Duodenal mucosa (tissue), 2 donors: ENCODE measurements around the gene CRAT.
"Not testable (repeated sequence)": the region's sequence is repeated elsewhere in the genome, so short reads cannot be mapped to it uniquely, and the experiment has no call there.

Experiments used
- H3K27ac ChIP-seq: one replicate; pipeline ENCODE4 v1.7.0; 2013; ENCODE audit warnings: low read depth, low read length
- H3K27me3 ChIP-seq, 2 donors: one replicate each; pipeline ENCODE4 v1.7.0; 2013; ENCODE audit warnings: low read length in 2 of 2, control low read depth in 1 of 2; ENCODE audit not compliant: insufficient read depth in 2 of 2, control insufficient read depth in 1 of 2
- H3K36me3 ChIP-seq, 2 donors: one replicate each; pipeline ENCODE4 v1.7.0; 2013; ENCODE audit warnings: low read length in 2 of 2, control low read depth in 1 of 2; ENCODE audit not compliant: insufficient read depth in 2 of 2, control insufficient read depth in 1 of 2
- H3K4me1 ChIP-seq, 2 donors: one replicate each; pipeline ENCODE4 v1.7.0; 2013; ENCODE audit warnings: low read length in 2 of 2, control low read depth in 1 of 2; ENCODE audit not compliant: insufficient read depth in 2 of 2, control insufficient read depth in 1 of 2
- H3K4me3 ChIP-seq, 2 donors: one replicate each; pipeline ENCODE4 v1.7.0; 2013; ENCODE audit warnings: low read length in 2 of 2, low read depth in 1 of 2
- H3K9ac ChIP-seq, 2 donors: one replicate each; pipeline ENCODE4 v1.7.0; 2013; ENCODE audit warnings: low read length in 2 of 2, low read depth in 1 of 2
- H3K9me3 ChIP-seq, 2 donors: one replicate each; pipeline ENCODE4 v1.7.0; 2013; ENCODE audit warnings: low read length in 2 of 2, control low read depth in 1 of 2; ENCODE audit not compliant: control insufficient read depth in 1 of 2

CRAT gene

GRCh38 chr9:129138476-129139232, 28.1 kb upstream of the CRAT start:
- H3K27me3 ChIP-seq = no peaks in the 10 kb centered on the region
- no peak overlapping the region for H3K4me3 ChIP-seq
- peak overlapping the region; percentile 30 to 34 for H3K9ac ChIP-seq
- H3K4me1 ChIP-seq = peaks cover 36 to 51% of the 10 kb centered on the region in 2 donors
- no peaks in the 10 kb centered on the region for H3K9me3 ChIP-seq
- peaks cover 18 to 42% of the 10 kb centered on the region in 2 donors for H3K36me3 ChIP-seq
- H3K27ac ChIP-seq = peak overlapping the region; percentile 73

- Histone ChIP-seq H3K4me3 (no peak overlapping the region), H3K9me3 (no peaks in the 10 kb centered on the region), H3K36me3 (peaks cover 24 to 48% of the 10 kb centered on the region in 2 donors), H3K4me1 (peaks cover 33 to 45% of the 10 kb centered on the region in 2 donors), H3K27me3 (no peaks in the 10 kb centered on the region), H3K27ac (peak overlapping the region; percentile 73), H3K9ac (peak overlapping the region in 1 of 2 donors; percentile 34)
These were observed 27.5 kb upstream of the CRAT start for GRCh38 chr9:129138144-129138462.

- Histone ChIP-seq H3K4me1 (peaks cover 27 to 40% of the 10 kb centered on the region in 2 donors), H3K36me3 (peaks cover 22 to 52% of the 10 kb centered on the region in 2 donors)
These were observed 26.9 kb upstream of the CRAT start for GRCh38 chr9:129137292-129138143.

GRCh38 chr9:129136446-129137035, 25.9 kb upstream of the CRAT start:
- H3K4me3 ChIP-seq = no peak overlapping the region
- H3K36me3 ChIP-seq = peaks cover 22 to 52% of the 10 kb centered on the region in 2 donors
- H3K9me3 ChIP-seq = no peaks in the 10 kb centered on the region
- H3K9ac ChIP-seq = no peak overlapping the region
- no peak overlapping the region for H3K27ac ChIP-seq
- H3K4me1 ChIP-seq = peaks cover 20 to 36% of the 10 kb centered on the region in 2 donors
- H3K27me3 ChIP-seq = no peaks in the 10 kb centered on the region

More at GRCh38 chr9:129137292-129138143, 26.9 kb upstream of the CRAT start:
- H3K9ac ChIP-seq = no peak overlapping the region
- no peaks in the 10 kb centered on the region for H3K9me3 ChIP-seq
- H3K27ac ChIP-seq = peak overlapping the region; percentile 73
- H3K4me3 ChIP-seq = no peak overlapping the region
- no peaks in the 10 kb centered on the region for H3K27me3 ChIP-seq

- Histone ChIP-seq H3K36me3 (peaks cover 22 to 62% of the 10 kb centered on the region in 2 donors), H3K4me1 (peaks cover 11 to 30% of the 10 kb centered on the region in 2 donors), H3K27me3 (no peaks in the 10 kb centered on the region), H3K9ac (no peak overlapping the region), H3K9me3 (no peaks in the 10 kb centered on the region), H3K4me3 (no peak overlapping the region), H3K27ac (no peak overlapping the region)
These were observed 24.9 kb upstream of the CRAT start for GRCh38 chr9:129135476-129135875.

- peaks cover 28 to 70% of the 10 kb centered on the region in 2 donors for H3K36me3 ChIP-seq
These were observed 22.5 kb upstream of the CRAT start for GRCh38 chr9:129133082-129133481.

GRCh38 chr9:129131300-129132145, 20.9 kb upstream of the CRAT start:
- no peak overlapping the region for H3K9ac ChIP-seq

More at GRCh38 chr9:129133082-129133481, 22.5 kb upstream of the CRAT start:
- Histone ChIP-seq H3K4me3 (no peak overlapping the region), H3K27ac (no peak overlapping the region), H3K9me3 (no peaks in the 10 kb centered on the region), H3K27me3 (no peaks in the 10 kb centered on the region), H3K4me1 (peaks cover 0 to 10% of the 10 kb centered on the region in 2 donors), H3K9ac (no peak overlapping the region)

GRCh38 chr9:129130791-129131190, 20.2 kb upstream of the CRAT start:
- Histone ChIP-seq H3K4me3 (no peak overlapping the region), H3K27me3 (no peaks in the 10 kb centered on the region), H3K4me1 (peaks cover 0 to 8% of the 10 kb centered on the region in 2 donors), H3K9ac (no peak overlapping the region), H3K36me3 (peaks cover 20 to 62% of the 10 kb centered on the region in 2 donors), H3K27ac (no peak overlapping the region), H3K9me3 (no peaks in the 10 kb centered on the region)

More at GRCh38 chr9:129131300-129132145, 20.9 kb upstream of the CRAT start:
- Histone ChIP-seq H3K9me3 (no peaks in the 10 kb centered on the region), H3K4me3 (no peak overlapping the region), H3K36me3 (peaks cover 23 to 68% of the 10 kb centered on the region in 2 donors), H3K27ac (no peak overlapping the region), H3K4me1 (peaks cover 0 to 8% of the 10 kb centered on the region in 2 donors), H3K27me3 (no peaks in the 10 kb centered on the region)

GRCh38 chr9:129130271-129130670, 19.7 kb upstream of the CRAT start:
- not testable (repeated sequence) for H3K4me1 ChIP-seq, H3K9ac ChIP-seq, H3K4me3 ChIP-seq, H3K27me3 ChIP-seq, H3K27ac ChIP-seq, H3K9me3 ChIP-seq
- H3K36me3 ChIP-seq = peaks cover 20 to 58% of the 10 kb centered on the region in 2 donors
